NCI-H1092 (cell line): ENCODE data around the gene ATP2B2.

Experiments used
- DNase-seq: peaks from one replicate; lab custom pipeline; 2025; lab: John Stamatoyannopoulos, UW

ATP2B2 gene

DNA sequence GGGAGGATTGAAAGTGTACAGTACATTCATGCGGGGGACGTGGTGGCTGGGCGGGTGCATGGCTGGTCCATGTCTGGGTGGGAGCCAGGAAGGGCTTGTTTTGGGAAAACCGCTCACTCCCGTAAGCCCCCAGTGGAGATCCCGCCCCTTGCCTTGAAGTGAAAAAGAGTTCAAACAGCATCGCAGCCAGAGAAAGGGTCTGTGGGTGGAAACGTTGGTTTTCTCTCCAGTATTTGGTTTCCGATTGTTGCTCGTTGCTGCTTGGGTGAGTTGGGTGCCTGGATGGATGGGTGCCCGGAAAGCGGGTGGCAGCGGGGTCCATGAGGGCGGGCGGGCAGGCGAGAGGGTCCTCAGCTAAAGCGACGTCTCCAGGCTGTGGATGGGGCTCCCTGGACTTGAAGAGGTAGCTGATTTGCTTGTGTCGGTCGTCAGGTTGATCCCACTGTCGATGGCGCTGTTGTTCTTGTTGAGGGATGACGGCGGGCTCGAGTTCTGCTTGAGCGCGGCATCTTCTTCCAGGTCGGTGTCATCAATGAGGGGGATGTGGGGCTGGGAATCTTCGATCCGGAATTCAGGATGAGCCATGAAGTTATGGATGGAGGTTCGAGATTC lies 176.8 kb downstream of the ATP2B2 start:
- DNase-seq: no peak

- no peak for DNase-seq
These were observed 177.8 kb downstream of the ATP2B2 start for GRCh38 chr3:10327592-10327991.

DNA sequence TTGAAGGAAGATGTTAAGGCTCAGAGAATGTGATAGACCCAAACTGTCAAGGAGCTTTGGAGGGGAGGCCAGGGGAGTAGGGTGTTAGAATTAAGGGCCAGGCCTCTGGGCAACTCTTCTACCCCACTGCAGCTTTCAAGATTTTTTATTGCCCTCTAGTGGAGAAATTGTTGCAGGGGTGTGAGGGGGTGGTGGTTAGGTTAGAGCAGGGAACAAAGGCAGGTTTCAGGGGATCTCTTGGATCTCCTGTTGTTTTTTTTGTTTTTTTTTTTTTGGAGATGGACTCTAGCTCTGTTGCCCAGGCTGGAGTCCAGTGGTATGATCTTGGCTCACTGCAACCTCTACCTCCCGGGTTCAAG lies 183.1 kb downstream of the ATP2B2 start:
- no peak for DNase-seq

- no peak for DNase-seq
These were observed 183.6 kb downstream of the ATP2B2 start for GRCh38 chr3:10321630-10322351.

GRCh38 chr3:10320320-10320677 lies 185.1 kb downstream of the ATP2B2 start:
- DNase-seq: no peak

GRCh38 chr3:10319804-10320203 lies 185.6 kb downstream of the ATP2B2 start:
- no peak for DNase-seq

DNA sequence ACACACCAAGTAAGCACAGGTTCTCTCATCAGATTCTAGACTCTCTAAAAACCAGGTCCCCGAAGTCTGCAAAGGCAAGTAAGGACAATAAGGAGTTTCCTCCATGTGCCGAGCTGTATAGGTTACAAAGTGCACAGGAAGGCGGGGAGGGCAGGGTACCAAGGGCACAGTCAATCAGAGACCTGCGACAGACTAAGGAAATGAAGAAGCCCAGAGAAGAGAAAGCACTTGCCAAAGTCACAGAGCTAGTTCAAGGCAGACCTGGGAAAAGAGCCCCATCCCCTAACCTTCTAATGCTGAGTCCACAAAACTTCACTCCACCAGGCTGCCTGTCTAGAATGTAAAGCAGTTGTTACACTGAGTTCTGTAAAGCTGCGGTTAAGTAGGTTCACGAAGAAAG lies 186.1 kb downstream of the ATP2B2 start:
- no peak for DNase-seq

DNA sequence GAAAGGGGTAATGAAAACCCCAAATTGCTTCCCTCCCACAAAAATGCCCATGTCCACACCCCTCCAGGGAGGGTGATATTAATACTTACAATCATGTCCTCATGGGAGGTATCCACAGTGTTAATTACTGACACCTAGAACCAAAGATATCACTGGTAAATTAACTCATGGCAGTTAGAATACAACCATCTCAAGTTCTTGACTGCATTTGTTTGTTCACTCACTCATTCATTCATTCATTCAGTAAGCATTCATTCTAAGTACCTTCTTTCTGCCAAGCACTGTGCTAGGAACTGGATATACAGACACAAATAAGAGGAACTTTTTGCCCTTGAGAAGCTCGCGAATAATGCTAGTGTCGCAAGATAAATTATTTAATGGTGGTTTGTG lies 187.4 kb downstream of the ATP2B2 start:
- no peak for DNase-seq

DNA sequence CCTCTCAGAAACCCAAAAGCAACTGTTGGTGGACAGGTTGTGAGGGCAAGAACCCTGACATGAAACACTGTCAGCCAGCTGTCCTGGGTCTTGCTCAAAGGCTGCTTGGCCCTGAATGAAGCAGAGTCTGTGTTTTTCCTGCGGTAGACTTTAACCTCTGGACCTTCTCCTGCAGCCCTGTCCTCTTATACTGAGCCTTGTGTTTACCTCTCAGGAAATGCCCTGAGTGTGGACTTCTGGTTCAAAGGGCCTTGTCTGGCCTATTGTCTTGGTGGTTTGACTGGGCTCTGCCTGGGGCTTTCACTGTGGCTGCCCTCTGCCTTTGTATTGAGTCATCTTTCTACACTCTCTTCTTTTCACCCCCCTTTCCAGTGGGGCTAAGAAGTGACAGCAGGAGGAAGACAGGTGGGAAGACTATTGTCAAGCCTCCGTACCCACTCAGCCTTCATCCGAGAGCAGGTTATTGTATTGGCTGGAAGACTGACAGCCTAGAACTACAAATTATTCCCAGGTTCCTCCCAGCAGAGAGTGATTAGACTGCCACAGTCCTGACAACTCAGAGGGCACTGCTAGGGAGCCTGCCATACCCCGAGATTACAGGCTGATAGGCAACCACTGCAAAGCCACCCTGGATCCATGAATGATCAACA lies 187.9 kb downstream of the ATP2B2 start:
- DNase-seq: no peak

DNA sequence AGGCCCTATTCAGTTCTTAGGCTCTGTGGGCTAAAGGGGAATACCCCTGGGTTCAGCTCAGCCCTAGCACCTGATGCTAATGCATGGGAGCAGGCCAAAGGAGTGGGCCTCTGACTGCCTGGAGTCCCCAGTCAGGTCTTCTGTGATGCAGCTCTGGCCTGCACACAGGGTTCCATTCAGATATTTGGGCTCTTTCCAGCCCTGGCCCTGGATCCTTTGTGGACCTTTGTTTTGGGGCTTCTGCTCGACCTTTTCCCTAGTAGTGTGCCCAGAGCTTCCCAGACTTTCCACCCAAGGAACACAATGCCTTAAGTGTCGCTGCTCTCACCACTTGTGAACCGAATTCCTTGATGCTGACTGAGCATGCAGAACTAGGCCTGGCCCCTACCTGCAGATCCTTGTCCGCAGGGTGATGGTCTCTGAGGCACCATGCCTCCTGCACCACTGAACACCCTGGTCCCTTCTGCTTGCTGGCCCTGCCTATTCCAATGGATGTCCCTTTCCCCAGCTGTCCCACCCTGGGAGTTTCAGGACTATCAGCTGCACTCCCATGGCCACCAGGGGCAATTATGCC lies 189.5 kb downstream of the ATP2B2 start:
- no peak for DNase-seq

DNA sequence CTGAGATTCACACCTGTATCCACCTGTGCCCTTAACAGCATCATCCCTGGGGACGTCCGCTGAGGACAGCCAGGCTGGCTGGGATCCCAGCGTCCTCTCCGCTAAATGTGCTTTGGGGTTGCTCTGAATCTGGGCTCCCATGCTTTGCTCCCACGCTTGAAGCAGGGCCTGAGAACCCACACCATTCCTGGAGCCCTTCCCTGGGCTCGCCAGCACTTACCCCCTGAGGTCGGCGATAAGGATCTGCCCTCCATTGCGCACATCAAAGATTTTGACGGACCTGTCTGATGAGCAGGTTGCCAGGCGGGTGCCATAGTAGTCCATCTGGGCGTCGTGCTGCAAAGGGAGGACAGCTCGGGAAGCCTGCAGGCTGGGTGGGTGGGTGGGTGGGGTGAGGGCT lies 190.3 kb downstream of the ATP2B2 start:
- DNase-seq: no peak

DNA sequence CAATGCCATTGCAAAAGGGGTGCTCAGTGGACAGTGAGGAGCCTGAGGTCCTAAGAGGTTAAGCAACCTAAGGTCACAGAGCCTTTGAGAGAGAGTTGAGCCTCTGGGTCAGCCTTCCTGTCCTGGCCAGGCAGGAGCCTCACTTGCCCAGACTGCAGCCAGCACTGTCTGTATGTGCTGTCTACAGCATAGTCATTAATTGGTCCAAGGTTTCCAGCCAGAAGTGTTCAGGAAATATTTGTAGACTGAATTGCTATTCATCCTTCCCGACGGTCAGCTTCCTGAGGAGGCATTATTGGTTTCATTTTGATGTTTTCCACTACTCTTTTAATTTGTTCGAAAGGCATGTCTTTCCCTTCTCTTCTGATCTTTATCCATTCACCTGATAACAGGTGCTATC lies 192.5 kb downstream of the ATP2B2 start:
- DNase-seq: no peak

DNA sequence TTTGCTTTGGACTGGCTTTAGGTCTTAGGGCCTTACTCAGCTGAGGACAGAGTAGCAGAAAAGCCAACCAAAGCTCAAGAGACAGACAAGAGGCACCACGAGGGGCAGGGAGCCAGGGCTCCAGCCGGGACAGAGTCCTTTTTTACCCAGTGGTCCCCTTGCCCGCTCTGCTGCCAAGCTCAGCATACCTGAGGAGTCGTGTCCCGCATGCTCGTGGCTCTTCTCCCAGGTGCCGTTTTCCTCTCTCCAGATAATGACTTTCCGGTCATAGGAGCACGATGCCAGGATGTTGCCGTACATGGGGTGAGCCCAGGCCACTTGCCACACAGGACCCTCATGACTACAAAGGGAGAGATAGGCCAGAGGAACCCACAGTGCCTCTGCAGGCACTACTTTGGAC lies 193.0 kb downstream of the ATP2B2 start:
- DNase-seq: no peak

DNA sequence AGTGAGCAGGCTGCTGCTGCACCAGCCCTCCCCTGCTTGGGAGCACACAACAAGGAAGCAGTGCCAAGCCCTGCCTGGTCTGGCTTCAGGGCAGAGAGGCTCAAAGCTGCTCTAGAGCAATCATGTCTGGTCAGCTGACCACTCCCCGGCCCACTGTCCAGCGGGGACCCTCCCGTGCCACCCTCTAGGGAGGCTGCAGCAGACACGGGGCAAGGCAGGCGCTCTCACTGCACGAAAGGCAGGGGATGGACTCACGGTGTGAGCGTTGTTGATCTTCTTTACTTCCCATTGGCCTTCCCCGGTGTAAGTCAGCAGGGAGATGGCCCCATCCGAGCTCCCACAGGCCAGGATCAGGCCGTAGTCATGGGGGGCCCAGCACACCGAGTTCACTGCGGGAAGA lies 193.7 kb downstream of the ATP2B2 start:
- DNase-seq: no peak

- DNase-seq: no peak
These were observed 194.8 kb downstream of the ATP2B2 start for GRCh38 chr3:10310578-10310977.

DNA sequence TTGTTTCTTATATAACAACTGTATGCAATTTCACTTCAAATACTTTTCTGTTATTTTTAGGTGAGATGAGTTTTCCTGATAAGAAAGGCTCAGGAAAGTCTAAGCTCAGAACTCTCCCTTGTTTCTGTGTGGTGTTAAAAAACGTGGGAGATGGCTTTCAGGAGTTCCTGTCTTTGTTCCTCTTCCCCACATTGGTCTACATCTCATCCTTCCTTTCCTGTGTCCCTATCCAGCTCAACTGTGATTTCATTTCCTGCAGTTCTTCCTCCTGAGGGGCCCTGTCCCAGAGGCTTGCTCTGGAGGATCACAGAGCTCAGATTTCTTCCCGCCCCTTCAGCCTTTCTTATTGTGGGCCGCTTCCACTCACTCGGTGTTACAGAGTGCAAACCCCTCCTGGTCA lies 195.7 kb downstream of the ATP2B2 start:
- no peak for DNase-seq

DNA sequence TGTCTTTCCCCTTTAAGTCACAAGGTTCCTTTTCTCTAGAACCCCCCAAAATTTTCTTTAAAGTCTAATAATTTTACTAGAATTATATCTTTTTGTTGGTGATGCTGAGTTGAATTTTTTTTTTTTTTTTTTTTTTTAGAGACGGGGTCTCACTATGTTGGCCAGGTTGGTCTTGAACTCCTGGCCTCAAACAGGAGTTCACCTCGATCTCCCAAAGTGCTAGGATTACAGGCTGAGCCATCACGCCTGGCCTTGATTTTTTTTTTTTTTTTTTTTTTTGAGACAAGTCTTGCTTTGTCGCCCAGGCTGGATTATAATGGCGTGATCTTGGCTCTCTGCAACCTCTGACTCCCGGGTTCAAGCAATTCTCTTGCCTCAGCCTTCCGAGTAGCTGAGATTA lies 196.7 kb downstream of the ATP2B2 start:
- no peak for DNase-seq

DNA sequence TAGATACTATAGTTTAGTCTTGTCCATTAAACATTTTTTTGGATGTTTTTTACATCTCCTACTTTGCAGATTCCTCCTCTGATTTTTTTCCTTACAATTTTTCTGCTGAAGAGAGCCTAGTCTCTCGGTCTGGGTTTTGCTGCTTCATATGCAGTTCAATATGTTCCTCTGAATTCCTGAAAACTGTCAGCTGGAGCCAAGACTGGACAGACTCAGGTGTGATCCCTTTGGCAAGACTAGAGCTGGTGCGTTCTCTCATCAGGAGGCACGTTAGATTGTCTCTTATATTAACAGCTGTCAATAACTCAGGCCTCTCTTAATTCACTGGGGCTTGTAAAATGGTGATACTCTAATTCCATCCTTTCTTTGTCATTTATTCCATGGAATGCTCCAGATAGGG lies 199.2 kb downstream of the ATP2B2 start:
- no peak for DNase-seq

DNA sequence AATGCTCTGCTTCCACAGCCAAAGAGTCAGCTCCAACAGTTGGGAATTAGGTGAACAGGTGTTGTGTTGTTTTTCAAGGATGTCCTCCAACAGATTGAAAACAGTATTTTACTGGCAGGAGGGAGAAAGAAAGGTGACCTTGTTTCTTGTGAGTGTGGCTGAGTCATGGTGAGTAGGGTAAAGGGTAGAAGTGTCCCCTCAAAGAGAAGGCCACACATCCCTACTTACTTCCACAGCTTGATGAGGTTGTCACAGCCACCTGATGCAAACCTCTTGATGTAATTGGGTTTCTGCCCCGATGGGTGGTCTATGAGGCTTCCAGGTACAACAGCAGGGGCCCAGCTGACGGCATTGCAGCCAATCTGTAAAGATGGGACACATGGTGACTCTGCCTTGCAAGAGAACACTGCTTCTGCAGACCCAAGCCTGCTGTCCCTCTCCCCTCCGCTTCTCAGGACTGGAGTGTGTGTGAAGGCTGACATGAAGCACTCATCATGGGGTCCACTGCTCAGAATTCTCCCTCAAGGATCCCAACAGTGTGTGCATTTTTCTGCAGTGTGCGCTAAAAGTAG lies 200.0 kb downstream of the ATP2B2 start:
- DNase-seq: no peak

DNA sequence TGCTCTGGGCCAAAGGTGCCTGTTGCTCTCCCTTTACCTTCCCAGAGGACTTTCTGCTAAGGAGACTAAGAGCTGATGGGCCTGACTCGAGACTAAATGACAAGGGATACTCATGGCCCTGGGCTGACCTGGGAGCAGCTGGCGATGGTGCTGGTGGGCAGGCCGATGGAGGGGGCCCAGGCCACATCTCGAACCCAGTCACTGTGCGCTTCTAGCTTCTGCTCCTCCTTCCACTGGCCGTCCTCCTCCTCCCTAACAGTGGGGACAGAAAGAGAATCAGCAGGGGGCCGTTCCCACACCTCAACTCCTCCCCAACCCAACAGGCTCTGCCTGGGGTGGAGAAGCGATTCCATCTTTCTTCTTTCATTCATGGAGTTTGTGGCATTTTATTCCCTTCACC lies 200.5 kb downstream of the ATP2B2 start:
- no peak for DNase-seq

DNA sequence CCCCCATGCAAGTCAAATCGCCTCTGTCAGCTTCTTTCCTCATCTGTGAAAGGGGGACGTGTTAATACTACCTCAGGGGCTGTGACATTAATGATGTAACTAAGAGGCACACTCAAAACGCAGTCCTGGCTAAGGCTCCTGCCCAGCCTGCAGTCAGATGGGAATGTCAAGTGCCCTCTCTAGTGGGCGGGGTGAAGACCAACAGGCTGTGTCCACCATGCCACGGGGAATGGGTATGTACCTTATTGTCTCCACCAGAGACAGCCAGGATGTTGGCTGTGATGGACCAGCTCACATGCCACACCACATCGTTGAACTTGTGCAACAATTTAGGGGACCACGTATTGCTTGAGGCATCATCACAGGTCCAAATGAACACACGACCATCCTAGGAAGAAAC lies 201.6 kb downstream of the ATP2B2 start:
- DNase-seq: no peak

- no peak for DNase-seq
These were observed 202.3 kb downstream of the ATP2B2 start for GRCh38 chr3:10303105-10303504.

DNA sequence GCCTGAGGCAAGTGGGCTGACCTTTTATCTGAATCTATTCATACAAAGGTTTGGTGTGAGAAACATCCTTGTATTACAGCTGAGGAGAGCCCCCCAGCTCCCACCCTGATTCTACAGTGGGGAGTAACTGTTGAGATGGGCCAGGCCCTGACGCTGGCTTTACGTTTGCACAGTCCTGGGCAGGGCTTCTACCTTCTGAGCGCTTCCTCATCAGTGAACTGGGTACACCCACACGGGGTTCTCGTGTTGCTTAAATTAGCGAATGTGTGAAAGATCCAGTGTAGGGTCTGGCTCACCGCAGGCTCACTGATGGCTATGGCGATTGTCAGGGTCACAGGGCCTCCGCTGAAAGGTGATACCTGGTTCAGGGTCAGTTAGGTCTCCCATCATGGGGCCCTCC lies 205.3 kb downstream of the ATP2B2 start:
- DNase-seq: no peak
